NB4 (cell line): ENCODE data around the gene RAB26.
"Not testable (repeated sequence)": the region's sequence is repeated elsewhere in the genome, so short reads cannot be mapped to it uniquely, and the experiment has no call there.

Experiments
- MYC ChIP-seq: IDR thresholded peaks from 2 replicates; pipeline ENCODE4 v1.6.1; 2011; ENCODE audit warnings: low read depth, low read length
- TF ChIP-seq, protein P1 (sequence below): IDR thresholded peaks from one replicate; pipeline ENCODE4 v1.5.1; 2012; ENCODE audit warnings: low read depth, low read length
- TF ChIP-seq, protein P2 (sequence below): IDR thresholded peaks from 2 replicates; pipeline ENCODE4 v1.6.1; 2011; ENCODE audit warnings: low read depth, low read length

- TF ChIP-seq, protein P1, sequence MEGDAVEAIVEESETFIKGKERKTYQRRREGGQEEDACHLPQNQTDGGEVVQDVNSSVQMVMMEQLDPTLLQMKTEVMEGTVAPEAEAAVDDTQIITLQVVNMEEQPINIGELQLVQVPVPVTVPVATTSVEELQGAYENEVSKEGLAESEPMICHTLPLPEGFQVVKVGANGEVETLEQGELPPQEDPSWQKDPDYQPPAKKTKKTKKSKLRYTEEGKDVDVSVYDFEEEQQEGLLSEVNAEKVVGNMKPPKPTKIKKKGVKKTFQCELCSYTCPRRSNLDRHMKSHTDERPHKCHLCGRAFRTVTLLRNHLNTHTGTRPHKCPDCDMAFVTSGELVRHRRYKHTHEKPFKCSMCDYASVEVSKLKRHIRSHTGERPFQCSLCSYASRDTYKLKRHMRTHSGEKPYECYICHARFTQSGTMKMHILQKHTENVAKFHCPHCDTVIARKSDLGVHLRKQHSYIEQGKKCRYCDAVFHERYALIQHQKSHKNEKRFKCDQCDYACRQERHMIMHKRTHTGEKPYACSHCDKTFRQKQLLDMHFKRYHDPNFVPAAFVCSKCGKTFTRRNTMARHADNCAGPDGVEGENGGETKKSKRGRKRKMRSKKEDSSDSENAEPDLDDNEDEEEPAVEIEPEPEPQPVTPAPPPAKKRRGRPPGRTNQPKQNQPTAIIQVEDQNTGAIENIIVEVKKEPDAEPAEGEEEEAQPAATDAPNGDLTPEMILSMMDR: not testable (repeated sequence)
- TF ChIP-seq, protein P2, sequence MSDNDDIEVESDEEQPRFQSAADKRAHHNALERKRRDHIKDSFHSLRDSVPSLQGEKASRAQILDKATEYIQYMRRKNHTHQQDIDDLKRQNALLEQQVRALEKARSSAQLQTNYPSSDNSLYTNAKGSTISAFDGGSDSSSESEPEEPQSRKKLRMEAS: not testable (repeated sequence)
- TF ChIP-seq MYC: not testable (repeated sequence)
Measured at GRCh38 chr16:2109872-2110271, 38.6 kb upstream of the RAB26 start.
